Measurements from ENCODE around the gene MAGEA6.

MAGEA6 gene

GRCh38 chrX:152733261-152733975 is 36.1 kb downstream of the MAGEA6 start, which contains the start of the genes CSAG1 and MAGEA12:
TSS of gene CSAG1 (minus strand) at chrX:152733721. CDS start at chrX:152732460, 1,261 bp downstream.
TSS of gene MAGEA12 (plus strand) at chrX:152733757. CDS start at chrX:152736162, 2,405 bp downstream.
- peak; percentile 7 for DNase-seq

GRCh38 chrX:152725409-152725808 is 44.1 kb downstream of the MAGEA6 start:
- DNase-seq: no peak

All from SHP77 treated with DMSO at 0.1 percent for 48 hours (cell line).